ENCODE results near the gene AKNA.

AKNA gene

GRCh38 chr9:114396558-114397218, 8.9 kb upstream of the AKNA start:
- DNase-seq (ENCODE audit: low read depth): no peak

- no peak for DNase-seq (ENCODE audit: low read depth)
Observed at GRCh38 chr9:114395768-114396167, 8.0 kb upstream of the AKNA start.

GRCh38 chr9:114395334-114395617, 7.5 kb upstream of the AKNA start:
- DNase-seq (ENCODE audit: low read depth): no peak

- no peak for DNase-seq (ENCODE audit: low read depth)
Observed at GRCh38 chr9:114394523-114395333, 6.9 kb upstream of the AKNA start.

- DNase-seq (ENCODE audit: low read depth): no peak
Observed at GRCh38 chr9:114392749-114393112, 4.9 kb upstream of the AKNA start.

- no peak for DNase-seq (ENCODE audit: low read depth)
Observed at GRCh38 chr9:114390952-114391351, 3.2 kb upstream of the AKNA start.

GRCh38 chr9:114389612-114390368, 2.0 kb upstream of the AKNA start:
- DNase-seq (ENCODE audit: low read depth): no peak

- no peak for DNase-seq (ENCODE audit: low read depth)
Observed at GRCh38 chr9:114388764-114389375, 1.1 kb upstream of the AKNA start.

GRCh38 chr9:114388357-114388682, 538 bp upstream of the AKNA start:
- no peak for DNase-seq (ENCODE audit: low read depth)

GRCh38 chr9:114386886-114387679, 699 bp downstream of the AKNA start:
- no peak for DNase-seq (ENCODE audit: low read depth)

GRCh38 chr9:114386361-114386885, 1.4 kb downstream of the AKNA start:
- no peak for DNase-seq (ENCODE audit: low read depth)

GRCh38 chr9:114385397-114386181, 2.2 kb downstream of the AKNA start:
- DNase-seq (ENCODE audit: low read depth): peak; percentile 87

GRCh38 chr9:114384836-114385396, 2.9 kb downstream of the AKNA start:
- no peak for DNase-seq (ENCODE audit: low read depth)

GRCh38 chr9:114384341-114384740, 3.4 kb downstream of the AKNA start:
- DNase-seq (ENCODE audit: low read depth): no peak

GRCh38 chr9:114383521-114384231, 4.1 kb downstream of the AKNA start:
- DNase-seq (ENCODE audit: low read depth): no peak

GRCh38 chr9:114382699-114383520, 4.9 kb downstream of the AKNA start:
- peak; percentile 71 for DNase-seq (ENCODE audit: low read depth)

GRCh38 chr9:114378883-114379282, 8.9 kb downstream of the AKNA start:
- no peak for DNase-seq (ENCODE audit: low read depth)

GRCh38 chr9:114378016-114378415, 9.8 kb downstream of the AKNA start:
- DNase-seq (ENCODE audit: low read depth): no peak

Data from activated T-cell treated with anti-CD3 and anti-CD28 coated beads for 24 hours (primary cell).